ENCODE measurements around the gene P2RX3.

GRCh38 chr11:57391539-57391938 lies 53.4 kb downstream of the P2RX3 start:
- TF ChIP-seq CTCF (conservative IDR thresholded peaks at IDR 0.05; ENCODE audit: low read length) = no peak
- TF ChIP-seq EZH2phosphoT487 (IDR thresholded peaks at IDR 0.05; ENCODE audit: borderline replicate concordance, low read depth, low read length) = no peak
